GM18526 (cell line): Measurements from ENCODE around the gene GRM5.
"Not testable (repeated sequence)": the region's sequence is repeated elsewhere in the genome, so short reads cannot be mapped to it uniquely, and the experiment has no call there.

Experiments
- POLR2A ChIP-seq: IDR thresholded peaks from 3 replicates; pipeline ENCODE4 v1.6.1; 2011; ENCODE audit not compliant: insufficient read length; ENCODE audit errors: extremely low read depth

GRM5 gene

DNA sequence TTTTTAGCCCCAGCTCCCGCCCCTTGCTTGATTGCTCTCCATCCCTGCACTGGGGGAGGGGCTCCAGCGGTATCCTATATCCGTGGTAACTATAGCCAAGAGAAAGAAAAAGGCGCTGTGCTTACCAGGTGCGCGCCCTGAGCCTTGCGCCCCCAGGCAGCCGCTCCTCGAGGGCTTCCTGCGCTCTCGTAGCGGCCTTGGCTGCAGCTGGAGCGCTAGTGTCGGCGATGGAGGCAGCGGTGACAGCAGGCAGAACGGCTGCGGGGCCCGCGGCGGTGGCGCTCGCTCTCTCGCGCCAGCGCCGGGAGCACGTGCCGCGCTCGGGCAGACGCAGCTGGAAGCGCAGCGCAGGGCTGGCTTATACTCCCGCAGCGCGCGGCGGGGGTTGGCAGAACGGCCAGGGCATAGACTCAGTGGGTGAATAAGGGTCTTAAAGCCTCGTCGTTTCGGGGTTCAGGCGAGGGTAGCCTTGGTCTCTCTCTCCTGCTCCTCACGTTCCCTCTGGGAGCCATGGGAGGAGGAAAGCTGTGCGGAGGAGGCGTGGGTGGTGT is at the start of gene GRM5:
GRM5 (minus strand) TSS at position 332 of the 551 bp plus-strand sequence. CDS start 18,110 bp downstream, outside the sequence.
- TF ChIP-seq POLR2A: not testable (repeated sequence)

DNA sequence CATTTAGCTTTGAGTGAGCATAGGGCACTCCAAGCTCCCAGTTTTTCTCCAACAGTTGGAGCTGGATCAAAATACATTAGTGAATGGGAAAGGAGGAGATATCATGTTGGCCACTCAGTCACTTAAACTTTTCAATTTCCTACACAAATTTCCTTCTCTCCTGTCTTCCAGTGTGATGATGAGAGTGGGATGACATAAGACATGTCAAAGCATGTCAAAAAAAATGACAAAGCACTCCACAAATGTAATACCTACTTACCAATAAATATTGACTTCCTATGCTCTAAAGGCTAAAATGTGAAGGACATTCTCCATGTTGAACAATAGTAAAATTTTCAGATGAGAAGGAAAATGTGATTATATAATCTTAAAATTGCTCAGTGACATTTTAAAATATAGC is 1.5 kb upstream of the GRM5 start:
- no peak for TF ChIP-seq POLR2A

DNA sequence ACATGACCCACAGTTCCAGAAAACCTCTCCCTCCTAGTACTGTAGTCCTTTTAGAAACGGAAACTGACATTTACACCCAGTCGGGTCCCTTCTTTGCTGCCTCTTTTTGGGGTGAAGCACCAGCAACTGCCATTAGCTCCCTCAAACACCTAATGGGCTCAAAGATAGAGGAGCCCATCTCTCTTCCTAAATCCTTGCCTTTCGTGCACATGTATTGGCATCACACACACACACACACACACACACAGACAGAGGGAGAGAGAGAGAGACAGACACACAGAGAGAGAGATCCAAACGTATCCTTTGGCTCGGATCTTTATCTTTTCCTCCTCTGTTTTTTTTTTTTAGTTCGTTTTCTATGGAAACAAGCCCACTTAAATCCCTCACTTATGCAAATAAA is 716 bp downstream of the GRM5 start:
- TF ChIP-seq POLR2A: no peak

DNA sequence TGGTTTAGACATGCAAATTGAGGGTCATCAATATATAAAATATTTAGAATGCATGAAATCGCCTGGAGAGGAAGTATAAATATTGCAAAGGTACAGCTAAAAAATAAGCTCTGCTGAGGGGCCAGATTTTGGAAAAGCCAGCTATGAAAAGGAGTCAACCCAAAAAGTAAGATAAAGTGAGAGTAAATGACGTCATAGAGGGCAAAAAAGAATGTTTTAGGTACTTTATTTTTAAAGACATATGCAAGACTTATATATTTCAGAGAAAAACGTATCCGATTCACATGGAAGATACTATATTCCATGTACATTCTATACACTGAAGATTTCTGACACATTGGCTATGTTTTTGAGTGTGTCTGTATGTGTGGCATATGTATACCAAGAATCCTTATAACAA is 13.6 kb downstream of the GRM5 start:
- no peak for TF ChIP-seq POLR2A

DNA sequence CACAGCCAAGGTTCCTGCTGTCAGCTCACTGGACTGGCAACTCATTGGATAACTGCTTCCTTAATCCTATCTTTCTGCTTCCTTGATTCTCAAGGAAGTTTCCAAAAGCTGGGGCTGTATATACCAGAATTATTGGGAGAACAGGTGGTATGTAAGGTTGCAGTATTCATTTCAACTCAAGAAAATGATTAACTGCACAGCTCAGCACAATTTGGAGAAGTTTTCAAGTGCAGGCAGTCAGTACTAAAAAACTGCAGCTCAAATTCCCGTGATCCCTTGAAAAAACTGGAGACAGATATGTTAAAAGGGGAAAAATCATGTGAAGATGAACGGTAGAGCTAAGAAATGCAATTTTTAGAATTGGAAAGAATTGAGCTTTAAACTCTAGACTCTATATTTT is 44.4 kb downstream of the GRM5 start:
- TF ChIP-seq POLR2A: no peak

DNA sequence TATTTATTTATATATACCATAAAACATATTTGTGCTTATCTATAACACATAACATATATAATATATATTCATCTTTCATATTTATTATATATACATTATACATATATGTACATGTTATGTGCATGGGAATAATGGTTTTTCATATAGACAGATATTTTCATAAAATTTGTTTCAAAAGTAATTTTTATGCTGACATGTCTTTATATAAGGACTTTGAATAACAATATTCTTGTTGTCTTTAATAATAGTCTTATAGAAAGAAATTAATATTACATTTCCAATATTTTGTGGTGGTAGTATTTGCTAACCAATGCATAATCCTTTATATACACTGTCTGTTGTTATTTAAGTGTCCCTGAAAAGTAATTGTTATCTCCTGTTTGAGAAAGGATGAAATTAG is 49.6 kb downstream of the GRM5 start:
- TF ChIP-seq POLR2A: no peak

DNA sequence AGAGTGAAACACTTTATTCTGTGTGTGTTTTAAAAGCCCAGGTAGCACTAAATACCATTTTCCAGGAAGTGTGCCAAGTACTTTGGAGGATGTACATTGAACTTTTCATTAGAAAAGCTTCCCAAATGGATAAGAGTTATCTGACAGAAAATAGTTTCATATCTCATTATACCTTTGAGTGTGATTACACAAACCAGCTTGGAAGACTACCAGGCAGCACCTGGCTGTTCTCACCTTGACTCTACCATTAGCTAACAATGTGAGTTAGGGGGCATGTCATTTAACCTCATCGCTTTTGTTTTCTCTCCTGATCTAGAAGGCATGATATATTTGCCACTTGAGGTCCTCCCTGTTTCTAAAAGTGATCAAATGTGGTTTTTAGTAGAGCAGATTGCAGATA is 50.2 kb downstream of the GRM5 start:
- TF ChIP-seq POLR2A: no peak

DNA sequence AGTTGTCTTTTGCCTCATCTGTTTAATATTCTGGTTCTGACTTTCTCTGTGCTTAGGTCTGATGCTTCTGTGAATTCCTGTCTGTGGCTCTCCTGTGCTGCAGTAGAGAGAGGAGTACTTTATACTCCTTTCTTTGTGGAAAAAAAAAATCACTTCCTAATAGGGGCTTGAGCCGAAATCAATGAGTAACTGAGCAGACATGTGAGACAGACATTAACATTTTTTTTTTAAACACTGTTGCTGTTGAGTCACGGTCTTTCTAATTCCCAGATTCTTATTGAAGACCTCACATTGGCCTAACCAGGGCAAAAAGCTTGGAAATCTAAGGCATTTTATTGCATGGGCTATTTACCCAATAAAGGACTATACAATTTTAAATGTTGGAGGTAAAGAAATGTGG is 86.1 kb downstream of the GRM5 start:
- TF ChIP-seq POLR2A: no peak

DNA sequence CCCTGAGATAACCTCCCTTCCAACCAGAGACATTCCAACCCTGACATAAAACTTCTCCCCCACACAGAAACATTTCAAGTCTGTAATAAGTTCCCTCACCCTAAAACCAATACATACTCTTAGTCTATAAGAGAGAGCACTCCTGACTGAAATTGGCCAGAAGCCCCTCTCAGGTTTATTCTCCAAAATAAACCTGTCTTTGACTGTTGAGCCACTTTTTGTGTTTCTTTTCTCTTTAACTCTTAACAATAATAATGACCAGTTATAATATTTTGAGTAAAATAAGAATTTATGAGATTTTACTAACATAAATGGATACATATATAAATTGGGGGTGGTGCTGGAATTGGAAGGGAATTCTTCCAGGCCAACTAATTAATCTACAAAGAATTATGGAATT is 93.6 kb downstream of the GRM5 start:
- no peak for TF ChIP-seq POLR2A

DNA sequence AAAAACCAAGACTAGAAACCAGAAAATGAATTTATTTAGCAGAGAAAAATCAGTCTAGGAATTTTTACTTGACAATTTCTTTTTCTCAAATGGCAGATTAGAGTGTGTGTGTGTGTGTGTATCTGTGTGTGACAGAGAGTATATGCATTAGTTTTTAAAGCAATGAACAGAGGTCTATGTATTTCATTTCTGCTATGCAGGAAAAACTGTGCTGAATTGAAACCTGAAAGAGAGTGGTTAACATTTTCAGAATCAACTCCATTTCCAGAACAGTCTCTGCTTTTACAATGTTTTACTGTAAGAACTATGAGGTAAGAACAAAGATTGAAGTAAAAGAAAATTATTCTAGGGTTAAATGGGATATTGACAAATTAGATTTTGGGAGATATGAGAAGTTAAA is 114.8 kb downstream of the GRM5 start:
- TF ChIP-seq POLR2A: no peak

DNA sequence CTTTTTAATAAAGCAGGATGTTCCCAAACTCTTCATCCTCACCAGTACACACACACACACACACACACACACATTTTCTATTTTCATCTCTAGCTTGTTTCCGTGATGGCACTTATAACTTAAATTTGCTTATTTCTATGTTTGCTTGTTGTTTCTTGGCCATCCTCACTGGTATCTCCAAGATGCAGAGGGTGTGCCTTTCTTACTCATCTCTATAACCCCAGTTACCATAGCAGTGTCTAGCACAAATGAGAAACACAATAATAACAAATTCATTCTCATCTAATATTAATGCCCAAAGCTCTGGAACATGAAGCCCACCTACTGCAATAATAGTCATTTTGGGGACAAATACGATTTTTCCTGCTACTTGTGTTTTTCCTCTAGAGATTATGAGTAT is 156.3 kb downstream of the GRM5 start:
- no peak for TF ChIP-seq POLR2A

DNA sequence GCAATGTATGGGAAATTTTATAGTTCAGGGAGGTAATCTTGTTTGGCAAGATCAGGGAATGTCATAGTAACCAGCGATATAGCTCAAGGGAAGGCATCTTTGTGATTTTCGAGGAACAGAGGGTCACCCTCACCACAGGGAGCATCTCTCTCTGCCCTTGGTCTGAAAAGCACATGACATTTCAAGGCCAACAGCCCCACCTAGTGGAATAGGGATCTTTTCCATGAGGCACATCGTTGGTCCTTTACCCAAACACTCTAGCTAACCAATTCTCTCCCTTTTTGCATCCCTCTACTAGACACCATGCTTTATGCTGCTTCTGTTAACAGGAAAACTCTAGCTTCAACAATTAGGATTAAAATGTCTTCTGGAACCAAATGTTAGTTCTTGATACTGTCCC is 179.0 kb downstream of the GRM5 start:
- TF ChIP-seq POLR2A: no peak

DNA sequence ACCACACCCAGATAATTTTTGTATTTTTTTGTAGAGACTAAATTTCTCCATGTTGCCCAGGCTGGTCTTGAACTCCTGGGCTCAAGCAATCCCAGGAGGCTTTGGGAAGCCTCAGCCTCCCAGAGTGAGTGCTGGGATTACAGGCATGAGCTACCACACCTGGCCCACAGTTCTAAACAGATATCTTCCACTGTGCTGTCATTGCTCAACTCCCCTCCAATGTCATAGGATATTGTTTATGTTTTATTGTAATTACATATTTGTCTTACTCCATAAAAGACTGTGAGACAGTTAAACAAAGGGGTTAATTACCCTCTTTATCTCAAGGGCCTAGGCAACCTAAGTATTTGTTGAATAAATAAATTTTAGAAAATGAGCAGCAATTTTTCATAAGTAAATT is 204.2 kb downstream of the GRM5 start:
- no peak for TF ChIP-seq POLR2A

DNA sequence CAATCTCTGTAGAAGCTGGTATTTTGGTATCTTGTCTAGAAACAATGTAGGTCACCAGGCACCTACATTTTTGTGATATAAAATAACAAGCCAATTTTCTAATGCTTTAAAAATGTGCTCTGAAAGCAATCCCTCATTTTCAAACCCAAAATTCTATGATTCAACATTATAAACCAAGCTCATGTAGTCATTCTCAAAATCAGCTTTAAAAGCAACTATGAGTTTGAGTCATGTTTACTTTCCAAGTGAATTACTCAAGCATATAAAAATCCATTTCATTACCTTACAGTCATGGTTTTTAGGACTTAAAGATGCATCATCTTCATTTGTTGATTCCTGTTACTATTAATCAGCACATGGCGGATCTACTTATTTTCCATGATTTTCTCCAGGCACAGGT is 216.4 kb downstream of the GRM5 start:
- no peak for TF ChIP-seq POLR2A

DNA sequence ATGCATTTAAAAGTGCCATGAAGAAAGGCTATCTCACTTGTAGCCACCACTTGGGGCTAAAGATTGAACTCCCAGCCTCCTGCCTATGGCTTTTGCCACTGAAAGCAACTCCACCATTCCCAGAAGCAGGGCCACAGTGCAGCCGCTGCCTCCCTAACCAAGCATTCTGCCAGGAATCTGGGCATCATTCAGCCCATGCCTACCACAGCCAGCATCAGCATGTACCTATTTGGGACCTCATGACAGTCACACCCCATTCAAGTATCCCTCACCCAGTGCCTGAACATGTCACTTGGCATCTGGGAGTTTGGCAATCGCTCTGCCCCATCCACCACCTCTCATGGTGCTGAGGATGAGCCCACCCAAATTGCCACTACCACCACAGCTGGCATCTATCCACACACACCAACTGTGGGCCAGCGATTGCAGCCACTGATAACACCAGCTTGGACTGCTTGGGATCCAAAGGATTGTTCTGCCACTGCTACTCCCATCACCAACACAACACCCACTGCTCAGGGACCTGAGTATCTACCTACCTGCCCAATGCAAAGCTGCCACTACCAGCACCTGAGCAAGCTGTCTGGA is 234.4 kb downstream of the GRM5 start:
- TF ChIP-seq POLR2A: no peak

DNA sequence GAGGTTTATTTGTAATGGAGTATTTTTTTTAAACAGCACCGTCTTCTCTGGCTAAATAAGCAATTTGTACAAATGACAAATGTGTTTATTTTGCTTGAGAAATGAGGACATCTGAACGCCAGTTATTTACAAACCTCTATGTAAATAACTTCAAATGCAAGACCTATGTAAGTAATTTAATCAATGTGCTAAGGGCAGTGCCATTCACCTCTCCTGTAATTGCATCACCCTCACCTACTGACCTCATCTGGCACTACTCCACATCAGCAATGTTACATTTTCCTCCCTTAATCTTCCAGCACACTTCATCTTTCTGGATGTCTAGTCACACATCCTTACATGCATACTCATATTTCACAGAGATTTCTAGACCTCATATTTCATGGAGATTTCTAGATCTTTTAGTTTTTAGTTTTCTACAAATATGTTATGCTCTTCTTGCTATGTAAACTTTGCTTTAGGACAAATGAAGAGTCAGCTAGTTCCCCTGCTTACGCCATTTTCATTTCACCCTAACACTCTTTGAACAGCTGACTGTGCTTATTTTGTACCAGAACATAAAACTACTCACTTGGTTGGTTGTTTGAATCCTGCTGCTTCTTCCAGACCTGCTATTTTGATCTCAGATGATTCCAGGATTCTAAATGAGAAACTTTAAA is 238.6 kb downstream of the GRM5 start:
- TF ChIP-seq POLR2A: no peak

DNA sequence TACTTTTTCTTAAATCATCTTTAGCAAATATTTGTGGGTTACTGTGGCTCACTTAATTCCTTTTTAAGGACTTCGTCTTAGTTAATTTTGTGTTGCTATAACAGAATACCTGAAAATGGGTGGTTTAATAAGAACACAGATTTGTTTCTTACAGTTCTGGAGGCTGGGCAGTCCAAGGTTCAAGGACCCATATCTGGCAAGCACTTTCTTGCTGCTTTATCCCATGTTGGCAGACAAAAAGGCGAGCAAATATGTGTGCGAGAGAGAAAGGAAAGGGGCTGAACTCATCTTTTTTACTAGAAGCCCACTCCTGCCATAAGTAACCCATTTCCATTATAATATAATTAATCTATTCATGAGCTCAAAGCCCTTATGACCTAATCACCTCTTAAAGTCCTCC is 246.2 kb downstream of the GRM5 start:
- no peak for TF ChIP-seq POLR2A
